ENCODE measurements around the gene MFSD2B.

MFSD2B gene

GRCh38 chr2:24075259-24075658 lies 65.4 kb downstream of the MFSD2B start:
- peak overlapping the region; percentile 88 to 98 for H3K4me3 ChIP-seq (ENCODE audit: low read depth in 1 of 2, low read length in 2 of 2)
- H3K4me1 ChIP-seq (ENCODE audit: control insufficient read depth in 1 of 2, insufficient read depth in 2 of 2, low read length in 2 of 2): peaks cover 14 to 16% of the 10 kb centered on the region in 2 donors
- H3K9ac ChIP-seq (ENCODE audit: low read depth in 1 of 2, low read length in 2 of 2): peak overlapping the region; percentile 82 to 87
- H3K9me3 ChIP-seq (ENCODE audit: control insufficient read depth in 1 of 2, low read length in 2 of 2): no peaks in the 10 kb centered on the region
- H3K27me3 ChIP-seq (ENCODE audit: control insufficient read depth in 1 of 2, insufficient read depth in 2 of 2, low read length in 2 of 2): no peaks in the 10 kb centered on the region
- H3K27ac ChIP-seq (ENCODE audit: low read depth, low read length): no peak overlapping the region
- H3K36me3 ChIP-seq (ENCODE audit: control insufficient read depth in 1 of 2, insufficient read depth in 2 of 2, low read length in 2 of 2): peaks cover 14 to 21% of the 10 kb centered on the region in 2 donors

Data from duodenal mucosa (tissue), 2 donors.